ENCODE measurements around the gene ITIH3. TPM values are rescaled to one million over a fixed set of nuclear protein-coding genes. Genes with fewer than 3 reads are reported as not detected.

Gene ITIH3
- total RNA-seq, 2 experiments from 2014 or later = not detected

DNA sequence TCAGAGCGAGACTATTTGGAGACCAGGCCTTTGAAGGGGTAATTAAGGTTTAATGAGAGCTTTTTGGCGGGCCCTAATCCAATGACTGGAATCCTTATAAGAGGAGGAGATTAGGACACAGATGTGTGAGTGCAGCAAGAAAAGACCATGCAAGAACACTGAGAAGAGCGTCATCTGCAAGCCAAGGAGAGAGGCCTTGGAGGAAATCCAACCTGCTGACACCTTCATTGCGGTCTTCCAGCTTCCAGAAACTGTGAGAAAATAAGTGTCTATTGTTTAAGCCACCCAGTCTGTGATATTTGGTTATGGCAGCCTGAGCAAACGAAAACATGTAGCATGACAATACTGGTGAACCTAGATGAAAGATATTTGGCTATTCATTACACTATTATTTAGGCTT, 63.3 kb downstream of the ITIH3 start:
- H3K36me3 Mint-ChIP-seq (ENCODE audit: low read depth) = peaks cover 36% of the 10 kb centered on the region

More for the DNA sequence above, 63.3 kb downstream of the ITIH3 start:
- H3K27ac ChIP-seq (ENCODE audit: low read depth in 1 of 2, low read length in 2 of 2) = no peak overlapping the region
- no peak overlapping the region for H3K4me3 ChIP-seq (ENCODE audit: low read length)
- ATAC-seq (ENCODE audit: poor library complexity) = no peak
- Mint-ChIP-seq H3K9me3 (no peaks in the 10 kb centered on the region), H3K27me3 (no peaks in the 10 kb centered on the region), H3K27ac (no peak overlapping the region), H3K4me1 (ENCODE audit: low read depth) (no peaks in the 10 kb centered on the region), H3K4me3 (no peak overlapping the region)
- DNase-seq = no peak
- no peaks in the 10 kb centered on the region for H3K9me3 ChIP-seq (ENCODE audit: control insufficient read depth in 1 of 2, insufficient read depth in 1 of 2, low read length in 2 of 2)
- H3K36me3 ChIP-seq (ENCODE audit: insufficient read depth, low read length) = peaks cover 31% of the 10 kb centered on the region
- no peaks in the 10 kb centered on the region for H3K27me3 ChIP-seq (ENCODE audit: control insufficient read depth in 1 of 2, insufficient read depth in 2 of 2, low read length in 2 of 2)
- CTCF ChIA-PET = no interaction called here
- intact Hi-C loops (cut with DNase I, micrococcal nuclease) = no loop called here
- POLR2A ChIA-PET = no interaction called here
- TF ChIP-seq, protein P1, sequence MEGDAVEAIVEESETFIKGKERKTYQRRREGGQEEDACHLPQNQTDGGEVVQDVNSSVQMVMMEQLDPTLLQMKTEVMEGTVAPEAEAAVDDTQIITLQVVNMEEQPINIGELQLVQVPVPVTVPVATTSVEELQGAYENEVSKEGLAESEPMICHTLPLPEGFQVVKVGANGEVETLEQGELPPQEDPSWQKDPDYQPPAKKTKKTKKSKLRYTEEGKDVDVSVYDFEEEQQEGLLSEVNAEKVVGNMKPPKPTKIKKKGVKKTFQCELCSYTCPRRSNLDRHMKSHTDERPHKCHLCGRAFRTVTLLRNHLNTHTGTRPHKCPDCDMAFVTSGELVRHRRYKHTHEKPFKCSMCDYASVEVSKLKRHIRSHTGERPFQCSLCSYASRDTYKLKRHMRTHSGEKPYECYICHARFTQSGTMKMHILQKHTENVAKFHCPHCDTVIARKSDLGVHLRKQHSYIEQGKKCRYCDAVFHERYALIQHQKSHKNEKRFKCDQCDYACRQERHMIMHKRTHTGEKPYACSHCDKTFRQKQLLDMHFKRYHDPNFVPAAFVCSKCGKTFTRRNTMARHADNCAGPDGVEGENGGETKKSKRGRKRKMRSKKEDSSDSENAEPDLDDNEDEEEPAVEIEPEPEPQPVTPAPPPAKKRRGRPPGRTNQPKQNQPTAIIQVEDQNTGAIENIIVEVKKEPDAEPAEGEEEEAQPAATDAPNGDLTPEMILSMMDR (IDR thresholded peaks at IDR 0.05) = no peak
- H3K4me1 ChIP-seq (ENCODE audit: insufficient read depth, low read length) = no peaks in the 10 kb centered on the region

Small RNA genes lying within 50 kb of the gene (microRNA-seq; reads per million reads assigned to microRNA genes)
- not detected for gene MIR8064 (ENCODE audit: borderline microRNAs expressed, borderline replicate concordance)

Other genes starting within 250 kb of the ITIH3 start
- gene PBRM1, start 108.9 kb upstream of the ITIH3 start, total RNA-seq = 10 to 100 TPM; 47.6 to 48.1 TPM
- 100 to 1,000 TPM; 104 to 106 TPM for gene GNL3, start 108.8 kb upstream of the ITIH3 start, total RNA-seq
- gene GLT8D1, start 89.0 kb upstream of the ITIH3 start, total RNA-seq = 10 to 100 TPM in 1 of 2 experiments, 1 to 10 TPM in 1; 8.4 to 10.8 TPM
- 10 to 100 TPM; 60.0 to 64.5 TPM for gene SPCS1, start 88.7 kb upstream of the ITIH3 start, total RNA-seq
- gene NEK4, start 23.9 kb upstream of the ITIH3 start, total RNA-seq = 1 to 10 TPM; 6.1 to 6.9 TPM
- gene ITIH1, start 17.2 kb upstream of the ITIH3 start, total RNA-seq = not detected
- 10 to 100 TPM; 35.8 to 40.4 TPM for gene ITIH4, start 35.9 kb downstream of the ITIH3 start, total RNA-seq
- 10 to 100 TPM; 10.7 to 11.3 TPM for gene MUSTN1, start 40.2 kb downstream of the ITIH3 start, total RNA-seq
- gene STIMATE, start 102.8 kb downstream of the ITIH3 start, total RNA-seq = 10 to 100 TPM; 39.8 to 42.6 TPM